Mesodermal cell (in vitro differentiated cells): ENCODE results near the gene CDH11.

Experiments used
- H3K27ac ChIP-seq: 2 replicates; pipeline ENCODE4 v1.7.0; 2013; ENCODE audit warnings: mild to moderate bottlenecking, low read depth, low read length, moderate library complexity; ENCODE audit not compliant: severe bottlenecking
- H3K36me3 ChIP-seq: 2 replicates; pipeline ENCODE4 v1.7.1; 2013; ENCODE audit warnings: mild to moderate bottlenecking, low read length, moderate library complexity; ENCODE audit not compliant: control insufficient read depth, insufficient read depth
- H3K4me1 ChIP-seq: one replicate; pipeline ENCODE4 v1.7.1; 2013; ENCODE audit warnings: mild to moderate bottlenecking, low read length; ENCODE audit not compliant: insufficient read depth, control insufficient read depth, poor library complexity, severe bottlenecking
- H3K4me3 ChIP-seq: 2 replicates; pipeline ENCODE4 v1.7.0; 2013; ENCODE audit warnings: low read length, control low read depth, mild to moderate bottlenecking; ENCODE audit not compliant: insufficient read depth, poor library complexity, severe bottlenecking; ENCODE audit errors: extremely low read depth
- H3K9me3 ChIP-seq: 2 replicates; pipeline ENCODE4 v1.7.1; 2013; ENCODE audit warnings: mild to moderate bottlenecking, low read length, moderate library complexity; ENCODE audit not compliant: control insufficient read depth
- WGBS, 2 experiments: methylation state at CpG; one replicate each; pipeline ENCODE4 v1.1.5; 2013; ENCODE audit warnings: missing lambda C conversion rate in 2 of 2; ENCODE audit not compliant: insufficient coverage in 2 of 2; 5-methylcytosine and 5-hydroxymethylcytosine counted together

The CDH11 gene

GRCh38 chr16:65004570-65004969 lies 117.3 kb downstream of the CDH11 start:
- Histone ChIP-seq H3K27ac (no peak overlapping the region), H3K4me3 (no peak overlapping the region), H3K36me3 (peaks cover 81% of the 10 kb centered on the region), H3K4me1 (no peaks in the 10 kb centered on the region), H3K9me3 (no peaks in the 10 kb centered on the region)
- 97% methylated on average over 15 to 16 of the region's 16 CpGs for WGBS, 2 experiments

DNA sequence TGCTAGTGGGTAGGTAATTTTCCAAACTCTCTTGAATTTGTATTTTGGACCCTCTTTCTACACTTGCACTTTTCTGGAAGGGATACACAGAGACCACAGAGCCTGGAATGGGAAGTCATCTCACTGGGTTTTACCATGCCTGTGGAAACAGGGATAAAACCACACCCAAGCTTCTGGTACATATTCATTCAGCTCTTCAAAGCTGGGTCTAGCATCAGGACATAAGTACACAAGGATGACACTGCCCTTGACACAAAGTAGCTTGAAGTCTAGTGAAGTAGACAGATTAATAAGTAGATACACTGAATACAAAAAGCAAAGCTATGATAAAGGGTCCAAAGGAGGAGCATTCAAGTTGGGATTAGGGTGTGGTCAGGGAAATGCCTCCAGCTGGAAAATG lies 118.2 kb downstream of the CDH11 start:
- H3K4me3 ChIP-seq: no peak overlapping the region
- H3K9me3 ChIP-seq: no peaks in the 10 kb centered on the region
- H3K36me3 ChIP-seq: peaks cover 86% of the 10 kb centered on the region
- no peak overlapping the region for H3K27ac ChIP-seq
- H3K4me1 ChIP-seq: no peaks in the 10 kb centered on the region

DNA sequence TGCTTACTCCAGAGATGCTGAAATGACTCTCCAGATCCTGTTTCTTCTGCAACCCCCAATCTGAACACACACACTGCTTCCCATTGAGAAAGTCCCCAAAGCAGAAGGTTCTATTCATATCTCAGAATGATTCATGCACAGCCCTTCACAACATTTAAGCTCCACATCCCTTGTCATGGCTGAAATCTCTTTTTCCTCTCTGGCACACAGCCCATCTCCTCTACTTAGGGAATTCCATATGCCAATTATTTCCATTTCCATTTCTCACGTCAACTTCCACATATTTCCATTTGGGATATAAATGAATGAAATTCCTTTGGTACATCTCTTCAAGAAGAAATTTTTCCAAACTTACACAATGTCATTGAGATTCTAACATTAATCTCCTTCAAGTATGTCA lies 119.6 kb downstream of the CDH11 start:
- H3K4me3 ChIP-seq: no peak overlapping the region
- no peaks in the 10 kb centered on the region for H3K4me1 ChIP-seq
- no peaks in the 10 kb centered on the region for H3K9me3 ChIP-seq
- H3K27ac ChIP-seq: no peak overlapping the region
- WGBS, 2 experiments: no CpG with 5 or more reads among the region's 1 CpG
- peaks cover 90% of the 10 kb centered on the region for H3K36me3 ChIP-seq

DNA sequence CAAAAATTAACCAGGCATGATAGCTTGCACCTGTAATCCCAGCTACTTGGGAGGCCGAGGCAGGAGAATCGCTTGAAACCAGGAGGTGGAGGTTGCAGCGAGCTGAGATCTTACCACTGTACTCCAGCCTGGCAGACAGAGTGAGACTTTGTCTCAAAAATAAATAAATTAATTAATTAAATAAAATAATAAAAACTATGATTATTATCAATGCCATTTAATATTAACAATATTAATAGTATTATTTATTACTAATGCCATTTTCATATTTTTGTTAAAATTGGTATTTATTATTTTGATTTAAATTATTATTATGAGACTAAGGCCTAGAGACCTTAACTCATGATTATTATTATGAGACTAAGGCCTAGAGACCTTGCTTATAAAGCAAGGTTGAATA lies 121.2 kb downstream of the CDH11 start:
- H3K4me1 ChIP-seq: no peaks in the 10 kb centered on the region
- H3K27ac ChIP-seq: no peak overlapping the region
- H3K36me3 ChIP-seq: peaks cover 88% of the 10 kb centered on the region
- H3K4me3 ChIP-seq: no peak overlapping the region
- 100% methylated on average over 2 of the region's 3 CpGs; no CpG with 5 or more reads in 1 of the 2 experiments for WGBS, 2 experiments
- H3K9me3 ChIP-seq: no peaks in the 10 kb centered on the region

GRCh38 chr16:64997751-64998150 lies 124.1 kb downstream of the CDH11 start:
- WGBS, 2 experiments: 85% methylated on average over 2 of the region's 2 CpGs; no CpG with 5 or more reads in 1 of the 2 experiments
- peaks cover 87% of the 10 kb centered on the region for H3K36me3 ChIP-seq
- no peaks in the 10 kb centered on the region for H3K4me1 ChIP-seq
- H3K27ac ChIP-seq: no peak overlapping the region
- H3K9me3 ChIP-seq: no peaks in the 10 kb centered on the region
- no peak overlapping the region for H3K4me3 ChIP-seq

GRCh38 chr16:64997121-64997520 lies 124.7 kb downstream of the CDH11 start:
- no peak overlapping the region for H3K4me3 ChIP-seq
- H3K4me1 ChIP-seq: no peaks in the 10 kb centered on the region
- H3K27ac ChIP-seq: no peak overlapping the region
- 95 to 100% methylated on average over 5 to 7 of the region's 9 CpGs for WGBS, 2 experiments
- H3K9me3 ChIP-seq: no peaks in the 10 kb centered on the region
- H3K36me3 ChIP-seq: peaks cover 89% of the 10 kb centered on the region

DNA sequence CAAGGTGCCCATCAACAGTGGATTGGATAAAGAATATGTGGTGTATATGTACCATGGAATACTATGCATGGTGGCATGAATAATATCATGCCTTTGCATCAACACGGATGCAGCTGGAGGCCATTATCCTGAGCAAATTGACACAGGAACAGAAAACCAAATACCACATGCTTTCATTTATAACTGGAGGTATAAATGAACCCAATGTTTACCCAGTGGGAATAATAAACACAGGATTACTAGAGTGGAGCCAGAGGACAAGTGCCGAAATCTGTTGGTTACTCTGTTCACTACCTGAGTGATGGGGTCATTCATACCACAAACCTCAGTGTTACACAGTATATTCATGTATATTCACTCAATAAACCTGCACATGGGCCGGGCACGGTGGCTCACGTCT lies 125.2 kb downstream of the CDH11 start:
- 85% methylated on average over 4 of the region's 5 CpGs for WGBS, 2 experiments
- peaks cover 92% of the 10 kb centered on the region for H3K36me3 ChIP-seq
- no peaks in the 10 kb centered on the region for H3K9me3 ChIP-seq
- no peaks in the 10 kb centered on the region for H3K4me1 ChIP-seq
- H3K27ac ChIP-seq: no peak overlapping the region
- no peak overlapping the region for H3K4me3 ChIP-seq

GRCh38 chr16:64993464-64993863 lies 128.4 kb downstream of the CDH11 start:
- H3K4me1 ChIP-seq: no peaks in the 10 kb centered on the region
- peaks cover 96% of the 10 kb centered on the region for H3K36me3 ChIP-seq
- WGBS, 2 experiments: 100% methylated on average over 2 of the region's 2 CpGs; no CpG with 5 or more reads in 1 of the 2 experiments
- no peak overlapping the region for H3K27ac ChIP-seq
- H3K4me3 ChIP-seq: no peak overlapping the region
- H3K9me3 ChIP-seq: no peaks in the 10 kb centered on the region

DNA sequence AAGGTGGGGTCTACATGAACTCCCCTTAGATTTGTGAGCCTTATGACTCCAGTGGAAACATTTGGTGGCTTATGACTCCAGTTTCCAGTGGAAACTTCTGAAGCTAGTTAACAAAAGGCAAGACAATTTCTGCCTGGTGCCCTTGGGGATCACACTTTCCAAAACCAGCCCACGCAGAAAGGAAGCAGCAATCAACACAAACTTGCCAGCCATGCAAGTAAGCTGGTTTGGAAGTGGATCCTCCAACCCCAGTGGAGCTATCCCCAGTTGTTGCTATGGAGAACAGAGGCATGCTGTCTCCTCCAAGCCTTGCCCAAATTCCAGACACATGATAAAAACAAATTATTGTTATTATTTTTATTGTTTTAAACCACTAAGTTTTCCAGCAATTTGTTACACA lies 130.9 kb downstream of the CDH11 start:
- Histone ChIP-seq H3K27ac (peak overlapping the region; percentile 24), H3K4me1 (no peaks in the 10 kb centered on the region), H3K4me3 (no peak overlapping the region), H3K9me3 (no peaks in the 10 kb centered on the region), H3K36me3 (peaks cover 98% of the 10 kb centered on the region)
- no CpG with 5 or more reads among the region's 1 CpG for WGBS, 2 experiments

GRCh38 chr16:64990101-64990500 lies 131.8 kb downstream of the CDH11 start:
- WGBS, 2 experiments: 98% methylated on average over 3 of the region's 3 CpGs; no CpG with 5 or more reads in 1 of the 2 experiments
- no peaks in the 10 kb centered on the region for H3K4me1 ChIP-seq
- H3K27ac ChIP-seq: no peak overlapping the region
- H3K9me3 ChIP-seq: no peaks in the 10 kb centered on the region
- peaks cover 96% of the 10 kb centered on the region for H3K36me3 ChIP-seq
- no peak overlapping the region for H3K4me3 ChIP-seq

- H3K4me1 ChIP-seq: no peaks in the 10 kb centered on the region
- H3K4me3 ChIP-seq: no peak overlapping the region
- no peak overlapping the region for H3K27ac ChIP-seq
- peaks cover 93% of the 10 kb centered on the region for H3K36me3 ChIP-seq
- WGBS, 2 experiments: 82 to 89% methylated on average over 2 of the region's 3 CpGs
- H3K9me3 ChIP-seq: no peaks in the 10 kb centered on the region
These were observed 132.8 kb downstream of the CDH11 start for GRCh38 chr16:64989050-64989449.
